Mucosa of descending colon (tissue), 3 donors: ENCODE results near the gene YRDC. TPM values are rescaled to one million over a fixed set of nuclear protein-coding genes. Genes with fewer than 3 reads are reported as not detected.

Experiments
- ATAC-seq: fragments of 200-7000 bp; cut with Tn5 transposase; one replicate; pipeline ENCODE4 v1.9.1; 2020; ENCODE audit warnings: mild to moderate bottlenecking, moderate library complexity
- DNase-seq, 3 donors: peaks; one replicate each; pipeline ENCODE4 v3.0.0-alpha.2; 2020
- H3K36me3 ChIP-seq: fragments of 200-600 bp; one replicate; pipeline ENCODE4 v1.8.0; 2021; ENCODE audit warnings: low read depth, mild to moderate bottlenecking
- H3K4me1 ChIP-seq: fragments of 200-600 bp; one replicate; pipeline ENCODE4 v1.8.0; 2021; ENCODE audit warnings: low read depth, mild to moderate bottlenecking
- H3K4me3 ChIP-seq: fragments of 200-600 bp; one replicate; pipeline ENCODE4 v1.8.0; 2021; ENCODE audit warnings: mild to moderate bottlenecking
- H3K9me3 ChIP-seq: fragments of 200-600 bp; one replicate; pipeline ENCODE4 v1.8.0; 2021; ENCODE audit warnings: mild to moderate bottlenecking
- intact Hi-C, 2 donors: fragments of 100-400 bp; cut with DNase I in 1 of 2; cut with micrococcal nuclease in 1 of 2; formaldehyde crosslinking; loops; one replicate each; pipeline versions ENCODE4 v1.11.0 to v1.11.1; 2022; cut with DNase I, micrococcal nuclease
- total RNA-seq, 3 donors: library from RNA; stranded (reverse); fragmentation: NEBNext Ultra II Directional in 2 of 3; extraction: Animal tissue kit (Norgen Biotek cat#: 25700) in 2 of 3; gene quantifications; one replicate each; pipeline versions ENCODE4 v1.2.1 to v1.2.4, GENCODE V29; 2021 to 2023
- TF ChIP-seq, protein P1 (sequence below): fragments of 200-600 bp; IDR thresholded peaks from one replicate; pipeline ENCODE4 v1.8.0; 2022; ENCODE audit warnings: antibody characterized with exemption, mild to moderate bottlenecking
- donor health status: DM: no; HTN: no; CAD: no; lungs with moderate emphysema.
- donor health status: DM: no; HTN: no; CAD: no.
- donor health status: DM: no; HTN: yes; CAD: no.

Gene YRDC
- total RNA-seq, 3 donors from 2014 or later = 13.3 to 13.9 (median 13.4) TPM

DNA sequence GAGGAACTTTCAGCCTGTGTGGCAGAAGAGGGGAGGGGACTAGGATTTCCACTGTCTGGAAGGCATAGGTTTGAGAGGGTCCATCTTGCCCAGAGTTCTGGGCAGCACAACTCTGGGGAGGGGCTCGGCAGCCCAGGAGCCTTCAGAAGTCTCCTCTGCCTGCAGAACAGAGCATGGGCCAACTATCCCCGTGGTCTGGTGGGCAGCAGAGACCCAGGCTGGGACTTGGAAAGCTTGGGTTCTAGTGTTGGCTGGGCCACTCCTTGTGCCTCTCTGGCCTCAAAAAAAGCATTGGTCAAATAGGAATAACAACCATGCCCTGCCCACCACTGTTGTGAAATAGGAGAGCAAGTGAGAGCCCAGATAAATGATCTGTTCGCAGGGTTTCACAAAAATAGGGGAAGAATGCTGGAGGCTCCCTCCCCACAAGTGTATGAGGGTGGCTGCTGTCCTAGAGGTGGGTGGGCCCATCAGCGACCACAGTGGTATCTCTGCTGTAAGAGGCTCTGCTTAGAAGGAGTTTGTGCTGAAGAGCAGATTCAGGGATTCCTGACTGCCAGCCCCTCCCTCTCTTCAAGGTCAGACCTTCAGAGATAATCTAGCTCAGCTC, 52.0 kb downstream of the YRDC start:
- Histone ChIP-seq H3K9me3 (no peaks in the 10 kb centered on the region), H3K4me1 (peaks cover 6% of the 10 kb centered on the region), H3K36me3 (no peaks in the 10 kb centered on the region), H3K4me3 (no peak overlapping the region)
- TF ChIP-seq, protein P1, sequence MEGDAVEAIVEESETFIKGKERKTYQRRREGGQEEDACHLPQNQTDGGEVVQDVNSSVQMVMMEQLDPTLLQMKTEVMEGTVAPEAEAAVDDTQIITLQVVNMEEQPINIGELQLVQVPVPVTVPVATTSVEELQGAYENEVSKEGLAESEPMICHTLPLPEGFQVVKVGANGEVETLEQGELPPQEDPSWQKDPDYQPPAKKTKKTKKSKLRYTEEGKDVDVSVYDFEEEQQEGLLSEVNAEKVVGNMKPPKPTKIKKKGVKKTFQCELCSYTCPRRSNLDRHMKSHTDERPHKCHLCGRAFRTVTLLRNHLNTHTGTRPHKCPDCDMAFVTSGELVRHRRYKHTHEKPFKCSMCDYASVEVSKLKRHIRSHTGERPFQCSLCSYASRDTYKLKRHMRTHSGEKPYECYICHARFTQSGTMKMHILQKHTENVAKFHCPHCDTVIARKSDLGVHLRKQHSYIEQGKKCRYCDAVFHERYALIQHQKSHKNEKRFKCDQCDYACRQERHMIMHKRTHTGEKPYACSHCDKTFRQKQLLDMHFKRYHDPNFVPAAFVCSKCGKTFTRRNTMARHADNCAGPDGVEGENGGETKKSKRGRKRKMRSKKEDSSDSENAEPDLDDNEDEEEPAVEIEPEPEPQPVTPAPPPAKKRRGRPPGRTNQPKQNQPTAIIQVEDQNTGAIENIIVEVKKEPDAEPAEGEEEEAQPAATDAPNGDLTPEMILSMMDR = no peak
- intact Hi-C loops = no loop called here
- no peak for DNase-seq
- no peak for ATAC-seq

DNA sequence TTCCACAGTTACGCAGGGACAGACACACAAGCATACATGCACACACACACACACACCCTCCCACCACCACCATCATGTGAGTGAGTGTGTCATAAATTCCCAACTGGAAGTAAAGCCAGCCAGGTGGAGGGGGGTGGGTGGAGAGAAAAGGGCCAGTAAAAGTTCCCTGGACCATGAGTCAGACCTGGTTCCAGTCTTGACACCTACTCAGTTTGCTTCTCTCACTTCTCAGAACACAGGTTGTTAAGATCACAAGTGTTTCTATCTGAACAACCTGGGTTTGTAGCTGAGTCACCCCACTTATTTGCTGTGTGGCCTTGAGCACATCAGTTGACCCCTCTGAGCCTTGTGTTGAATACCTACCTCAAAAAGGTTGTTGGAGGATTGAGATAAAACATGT, 52.7 kb downstream of the YRDC start:
- H3K9me3 ChIP-seq = no peaks in the 10 kb centered on the region
- H3K4me3 ChIP-seq = no peak overlapping the region
- peak; percentile 76 for ATAC-seq
- H3K36me3 ChIP-seq = no peaks in the 10 kb centered on the region
- peaks cover 6% of the 10 kb centered on the region for H3K4me1 ChIP-seq
- intact Hi-C loops = no loop called here
- DNase-seq = no peak
- TF ChIP-seq, protein P1 = no peak

DNA sequence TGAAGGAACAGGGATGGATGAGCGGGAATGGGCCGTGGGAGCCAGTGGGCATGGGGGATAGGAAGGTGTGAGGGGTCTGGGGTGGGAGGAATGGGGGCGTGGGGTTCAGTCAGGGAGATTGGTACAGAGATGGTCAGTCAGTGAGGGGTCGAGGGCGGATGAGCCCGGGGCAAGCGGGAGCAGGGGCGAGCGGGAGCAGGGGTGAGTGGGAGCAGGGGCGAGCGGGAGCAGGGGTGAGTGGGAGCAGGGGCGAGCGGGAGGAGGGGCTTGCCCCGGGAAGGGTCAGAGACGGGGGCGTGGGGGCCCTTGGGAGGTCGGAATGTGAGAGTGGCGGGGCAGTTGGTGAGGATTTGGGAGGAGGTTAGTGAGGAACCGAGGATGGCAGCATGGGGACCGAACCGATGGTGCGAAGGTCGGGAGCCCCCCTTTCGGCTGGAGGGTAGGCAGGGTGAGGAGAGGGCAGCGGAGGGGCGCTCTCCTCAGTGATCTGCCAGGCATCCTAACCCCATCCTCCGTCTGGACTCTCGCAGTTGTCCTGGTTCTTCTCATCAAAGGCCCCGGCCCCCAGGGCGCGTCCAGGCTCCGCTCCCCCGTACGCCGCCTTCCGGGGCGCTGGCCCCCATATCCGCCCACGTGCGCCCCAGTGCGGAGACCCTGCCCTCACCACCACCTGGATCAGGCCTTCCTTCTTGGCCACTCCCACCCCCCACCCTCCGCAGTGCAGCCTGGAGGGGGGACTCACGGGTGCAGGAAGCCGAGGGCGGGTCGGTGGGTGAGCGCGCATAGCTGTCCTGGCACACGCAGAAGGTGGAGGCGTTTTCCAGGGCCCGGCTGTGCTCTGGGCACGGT, 54.3 kb downstream of the YRDC start:
- DNase-seq (no peak), ATAC-seq (no peak)
- H3K4me3 ChIP-seq = no peak overlapping the region
- H3K36me3 ChIP-seq = no peaks in the 10 kb centered on the region
- intact Hi-C loops = no loop called here
- TF ChIP-seq, protein P1 = no peak
- H3K9me3 ChIP-seq = no peaks in the 10 kb centered on the region
- H3K4me1 ChIP-seq = peaks cover 6% of the 10 kb centered on the region

Other genes starting within 250 kb of the YRDC start
- gene GNL2, start 212.3 kb downstream of the YRDC start, total RNA-seq = 10 to 100 TPM; 31.2 to 38.4 (median 34.0) TPM
- 1 to 10 TPM in 1 of 3 donors, under 1 TPM in 2; 0.12 to 1.7 (median 0.53) TPM for gene RSPO1, start 173.3 kb downstream of the YRDC start, total RNA-seq
- 10 to 100 TPM in 2 of 3 donors, 1 to 10 TPM in 1; 3.8 to 16.8 (median 10.1) TPM for gene CDCA8, start 115.7 kb downstream of the YRDC start, total RNA-seq
- gene EPHA10, start 43.1 kb downstream of the YRDC start, total RNA-seq = 10 to 100 TPM; 45.3 to 74.4 (median 66.0) TPM
- gene MANEAL, start 14.4 kb downstream of the YRDC start, total RNA-seq = 1 to 10 TPM; 5.4 to 7.6 (median 6.5) TPM
- 10 to 100 TPM; 29.2 to 39.0 (median 34.2) TPM for gene C1orf122, start 418 bp downstream of the YRDC start, total RNA-seq
- gene MTF1, start 51.4 kb upstream of the YRDC start, total RNA-seq = 10 to 100 TPM; 30.6 to 42.8 (median 35.2) TPM
- gene INPP5B, start 138.8 kb upstream of the YRDC start, total RNA-seq = 10 to 100 TPM; 21.5 to 37.9 (median 28.1) TPM
- gene SF3A3, start 181.8 kb upstream of the YRDC start, total RNA-seq = 10 to 100 TPM; 38.3 to 47.1 (median 44.7) TPM
- 10 to 100 TPM in 1 of 3 donors, 1 to 10 TPM in 2; 2.0 to 34.1 (median 8.7) TPM for gene FHL3, start 197.3 kb upstream of the YRDC start, total RNA-seq
- 10 to 100 TPM; 13.7 to 35.7 (median 15.3) TPM for gene UTP11, start 204.5 kb upstream of the YRDC start, total RNA-seq
- gene POU3F1, start 238.6 kb upstream of the YRDC start, total RNA-seq = not detected